CMK (cell line): ENCODE data around the gene NGEF.

Experiments used
- DNase-seq: peaks from one replicate; pipeline ENCODE4 v3.0.0-alpha.2; 2010; ENCODE audit warnings: low read depth

NGEF gene

DNA sequence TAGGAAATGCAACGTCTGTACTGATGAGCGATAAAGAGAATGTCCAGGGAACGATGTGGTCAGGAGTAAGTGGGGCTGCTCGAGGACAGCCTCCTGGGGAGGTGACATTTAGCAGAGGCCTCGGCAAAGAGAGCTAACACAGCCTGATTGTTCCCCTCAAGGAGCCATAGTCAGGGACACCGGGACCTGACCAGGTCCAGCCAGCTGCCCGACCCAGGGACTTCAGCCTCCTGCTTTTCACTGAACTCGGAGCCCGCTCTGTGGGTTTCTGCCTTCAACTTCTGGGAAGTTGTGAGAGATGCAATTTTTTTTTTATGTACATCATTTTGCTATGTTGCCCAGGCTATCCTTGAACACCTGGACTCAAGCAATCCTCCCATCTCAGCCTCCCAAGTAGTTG is 29.5 kb upstream of the NGEF start:
- no peak for DNase-seq

DNA sequence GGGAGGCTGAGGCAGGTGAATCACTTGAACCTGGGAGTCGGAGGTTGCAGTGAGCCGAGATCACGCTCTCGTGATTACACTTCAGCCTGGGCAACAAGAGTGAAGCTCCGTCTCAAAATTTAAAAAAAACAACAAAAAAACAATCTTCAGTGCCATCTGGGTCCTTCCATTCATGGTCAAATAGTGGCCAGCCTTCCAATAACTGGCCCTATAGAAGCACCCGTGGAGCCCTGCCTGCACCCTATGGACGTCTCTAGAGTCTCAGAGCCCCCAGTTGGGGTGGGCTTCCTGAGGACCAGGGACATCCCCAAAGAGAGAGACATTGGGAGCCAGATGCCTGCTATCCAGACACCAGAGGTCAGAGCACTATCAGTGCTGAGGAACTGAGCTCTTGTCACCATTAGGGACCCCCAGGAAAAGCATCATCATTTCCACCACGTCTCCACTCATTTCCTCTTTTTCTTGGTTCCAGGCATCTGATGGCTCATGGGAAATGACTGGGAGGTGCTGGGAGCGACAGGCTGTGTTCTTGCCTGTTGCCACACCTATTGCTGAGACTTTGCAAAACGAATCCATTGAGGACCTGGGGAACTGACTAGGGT is 28.8 kb upstream of the NGEF start:
- DNase-seq: no peak

DNA sequence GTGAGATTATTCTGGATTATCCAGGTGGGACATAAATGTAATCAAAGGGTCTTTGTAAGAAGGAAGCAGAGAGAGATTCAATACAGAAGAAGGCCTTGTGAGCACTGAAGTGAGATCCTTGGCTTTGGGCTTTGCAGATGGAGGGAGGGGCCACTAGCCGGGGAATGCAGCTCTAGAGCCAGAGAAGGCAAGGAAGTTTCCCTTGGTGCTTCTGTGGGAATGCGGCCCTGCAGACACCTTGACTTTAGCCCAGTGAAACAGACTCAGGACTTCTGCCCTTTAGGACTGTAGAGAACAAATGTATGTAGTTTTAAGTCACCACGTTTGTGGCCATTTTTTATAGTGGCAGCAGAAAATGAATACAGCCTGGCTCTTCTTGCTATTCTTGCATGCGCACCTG is 27.5 kb upstream of the NGEF start:
- DNase-seq: no peak

GRCh38 chr2:233039846-233040530 is 26.9 kb upstream of the NGEF start:
- DNase-seq: no peak

DNA sequence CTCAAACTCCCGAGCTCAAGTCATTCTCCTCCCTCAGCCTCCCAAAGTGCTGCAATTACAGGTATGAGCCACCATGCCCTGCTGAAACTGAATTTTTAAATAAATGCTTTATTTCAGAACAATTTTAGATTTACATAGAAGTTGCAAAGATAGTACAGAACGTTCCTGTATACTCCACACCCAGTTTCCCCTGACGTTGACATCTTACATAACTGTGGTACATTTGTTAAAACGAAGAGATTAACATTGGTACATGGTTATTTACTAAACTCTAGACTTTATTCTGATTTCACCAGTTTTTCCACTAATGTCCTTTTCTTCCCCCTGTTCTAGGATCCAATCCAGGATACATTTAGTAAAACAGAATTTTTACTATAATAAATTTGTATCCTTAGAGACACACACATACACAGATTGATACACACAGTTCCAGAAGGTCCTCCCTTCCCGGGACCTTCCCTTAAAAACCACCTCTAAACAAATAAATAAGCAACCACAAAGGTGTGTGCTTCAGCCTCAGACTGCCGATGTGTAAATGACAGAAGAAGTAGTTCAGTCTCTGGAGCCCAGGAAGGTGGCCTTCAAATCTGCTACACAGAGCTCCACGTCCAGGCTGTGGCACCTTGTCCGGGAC is 26.3 kb upstream of the NGEF start:
- no peak for DNase-seq

DNA sequence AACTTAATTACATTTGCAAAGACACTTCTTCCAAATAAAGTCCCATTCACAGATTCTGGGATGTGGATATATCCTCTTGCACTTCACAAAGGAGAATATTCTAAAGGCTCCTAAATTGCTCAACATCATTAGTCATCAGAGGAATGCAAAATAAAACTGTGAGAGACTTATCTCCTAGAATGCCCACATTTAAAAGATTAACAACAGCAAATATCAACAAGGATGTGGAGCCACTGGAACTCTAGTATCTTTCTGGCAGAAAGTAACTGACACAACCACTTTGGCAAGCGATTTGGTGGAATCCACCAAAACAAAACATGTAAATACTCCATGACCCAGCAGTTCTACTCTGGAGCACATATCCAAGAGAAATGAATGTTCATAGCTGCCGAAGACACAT is 24.0 kb upstream of the NGEF start:
- DNase-seq: no peak

DNA sequence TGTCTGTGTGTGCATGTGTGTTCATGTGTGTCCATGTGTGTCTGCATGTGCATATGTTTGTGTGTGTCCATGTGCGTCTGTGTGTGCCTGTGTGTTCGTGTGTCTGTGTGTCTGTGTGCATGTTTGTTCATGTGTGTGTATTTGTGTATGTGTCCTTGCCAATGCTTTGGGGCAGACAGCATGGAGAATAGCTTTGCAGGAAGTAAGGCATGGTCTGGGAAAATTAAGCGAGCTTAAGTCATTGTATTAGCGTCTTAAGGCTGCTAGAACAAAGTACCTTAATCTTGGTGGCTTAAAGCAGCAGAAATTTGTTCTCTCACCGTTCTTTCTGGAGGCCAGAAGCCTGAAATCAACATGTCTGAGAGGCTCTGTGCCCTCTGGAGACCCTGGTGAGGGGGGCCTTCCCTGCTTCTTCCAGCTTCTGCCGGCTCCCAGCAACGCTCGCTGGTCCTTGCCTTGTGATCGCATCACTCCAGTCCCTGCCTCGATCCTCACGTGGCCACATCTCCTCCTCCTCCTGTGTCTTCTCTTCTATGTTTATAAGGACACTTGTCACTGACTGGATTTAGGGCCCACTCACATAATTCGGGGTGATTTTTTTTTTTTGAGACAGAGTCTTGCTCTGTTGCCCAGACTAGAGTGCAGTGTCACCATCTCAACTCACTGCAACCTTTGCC is 23.2 kb upstream of the NGEF start:
- no peak for DNase-seq

- no peak for DNase-seq
These were observed 22.5 kb upstream of the NGEF start for GRCh38 chr2:233035426-233036161.

GRCh38 chr2:233034091-233034882 is 21.2 kb upstream of the NGEF start:
- DNase-seq: no peak

DNA sequence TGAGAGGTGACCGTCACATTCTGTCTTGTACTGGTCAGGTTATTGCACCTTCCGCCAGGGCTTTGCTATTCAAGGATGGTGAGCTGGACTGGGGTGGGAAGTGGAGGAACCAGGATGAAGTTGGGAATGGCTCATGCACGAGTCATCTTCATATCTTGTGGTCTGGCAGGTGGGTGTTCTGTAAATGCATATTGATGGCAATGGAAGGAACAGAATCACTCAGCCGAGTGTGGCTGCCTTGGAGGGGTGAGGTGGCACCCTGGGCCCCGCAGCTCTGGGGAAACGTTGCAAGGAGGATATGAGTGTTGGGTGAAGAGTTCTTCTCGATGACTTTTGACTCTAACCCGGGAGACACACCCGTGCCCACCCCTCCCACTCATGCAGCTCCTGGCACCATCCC is 20.6 kb upstream of the NGEF start:
- DNase-seq: no peak

DNA sequence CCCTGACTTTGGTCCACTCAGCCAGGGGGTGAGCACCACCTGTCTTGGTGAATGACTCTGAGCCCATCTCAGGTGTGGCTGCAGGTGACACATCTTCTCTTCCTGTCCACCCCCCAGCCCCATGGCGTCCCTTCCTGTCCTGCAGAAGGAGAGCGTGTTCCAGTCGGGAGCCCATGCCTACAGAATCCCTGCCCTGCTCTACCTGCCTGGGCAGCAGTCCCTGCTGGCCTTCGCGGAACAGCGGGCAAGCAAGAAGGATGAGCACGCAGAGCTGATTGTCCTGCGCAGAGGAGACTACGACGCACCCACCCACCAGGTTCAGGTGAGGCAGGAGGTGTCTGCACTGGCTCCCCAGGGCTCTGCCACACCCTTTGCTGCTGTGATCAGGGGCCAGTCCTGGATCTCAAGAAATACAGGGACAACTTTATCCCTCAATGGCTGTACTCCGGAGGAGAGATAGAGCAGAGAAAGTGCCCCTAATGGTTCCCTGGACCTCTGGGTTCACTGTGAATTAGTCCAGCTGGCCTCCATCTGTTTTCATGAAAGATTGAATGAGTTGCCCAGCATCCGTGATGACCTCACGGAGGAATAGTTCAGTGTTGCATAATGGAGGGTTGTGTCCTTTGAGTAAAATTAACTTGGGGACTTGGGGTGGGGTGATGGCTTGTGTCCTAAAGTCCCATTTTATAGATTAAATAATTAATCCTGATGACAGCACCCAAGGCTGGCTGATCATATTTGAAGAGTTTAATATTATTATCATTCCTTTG is 19.7 kb upstream of the NGEF start, which contains the start of gene NEU2:
TSS of gene NEU2 (plus strand) at position 122 of the 770 bp plus-strand sequence. CDS start at position 122, 0 bp downstream.
- no peak for DNase-seq

- no peak for DNase-seq
These were observed 18.8 kb upstream of the NGEF start for GRCh38 chr2:233031556-233032500.

DNA sequence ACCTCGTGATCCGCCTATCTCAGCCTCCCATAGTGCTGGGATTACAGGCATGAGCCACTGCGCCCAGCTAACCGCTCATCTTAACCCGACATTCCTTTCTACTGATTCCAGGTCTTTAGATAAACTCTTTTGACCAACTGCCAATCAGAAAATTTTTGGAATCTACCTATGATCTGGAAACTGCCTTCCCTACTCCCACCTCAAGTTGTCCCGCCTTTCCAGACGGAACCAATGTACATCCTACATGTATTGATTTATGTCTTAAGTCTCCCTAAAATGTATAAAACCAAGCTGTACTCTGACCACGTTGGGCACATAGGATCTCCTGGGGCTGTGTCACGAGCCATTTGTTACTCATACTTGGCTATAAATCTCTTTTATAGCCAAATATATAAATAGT is 16.3 kb upstream of the NGEF start:
- no peak for DNase-seq

DNA sequence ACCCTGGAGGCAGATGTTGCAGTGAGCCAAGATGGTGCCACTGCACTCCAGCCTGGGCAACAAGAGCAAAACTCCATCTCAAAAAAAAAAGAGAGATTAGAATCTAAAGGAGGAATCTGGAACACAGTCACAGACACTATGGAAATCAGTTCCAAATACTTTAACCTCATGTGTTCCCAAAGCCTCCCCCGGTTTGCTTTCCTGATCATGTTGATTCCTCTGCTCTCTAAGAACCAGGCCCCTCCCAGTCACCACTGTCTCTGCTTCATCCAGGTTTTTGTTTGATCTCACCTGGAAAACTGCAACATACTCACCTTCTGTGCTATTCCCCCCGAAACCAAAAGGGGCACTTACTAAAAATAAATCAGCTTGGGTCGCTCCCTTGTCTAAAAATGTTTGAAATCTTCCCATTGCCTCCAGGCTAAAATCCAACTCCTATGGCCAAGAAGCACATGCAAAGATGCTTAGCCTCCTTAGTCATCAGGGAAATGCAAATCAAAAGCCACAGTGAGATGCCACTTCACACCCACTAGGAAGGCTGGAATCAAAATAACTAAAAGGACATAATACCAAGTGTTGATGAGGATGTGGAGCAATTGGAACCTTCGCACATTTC is 13.2 kb upstream of the NGEF start:
- no peak for DNase-seq

DNA sequence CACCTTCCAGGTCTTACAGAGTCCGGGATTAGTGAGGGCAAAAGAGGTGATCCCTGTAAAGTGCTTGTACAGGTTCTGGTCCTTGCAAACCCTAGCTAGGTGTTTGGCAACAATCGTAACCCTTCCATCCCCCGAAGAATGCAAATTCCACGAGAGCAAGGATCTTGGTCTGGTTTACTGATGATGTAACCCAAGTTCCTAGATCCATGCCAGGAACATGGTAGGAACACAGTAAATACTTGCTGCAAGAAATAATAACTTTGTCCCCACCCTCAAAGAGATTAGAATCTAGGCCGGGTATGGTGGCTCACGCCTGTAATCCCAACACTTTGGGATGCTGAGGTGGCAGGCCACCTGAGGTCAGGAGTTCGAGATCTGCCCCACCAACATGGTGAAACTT is 12.7 kb upstream of the NGEF start:
- DNase-seq: no peak

GRCh38 chr2:233023761-233024410 is 10.8 kb upstream of the NGEF start:
- DNase-seq: no peak

DNA sequence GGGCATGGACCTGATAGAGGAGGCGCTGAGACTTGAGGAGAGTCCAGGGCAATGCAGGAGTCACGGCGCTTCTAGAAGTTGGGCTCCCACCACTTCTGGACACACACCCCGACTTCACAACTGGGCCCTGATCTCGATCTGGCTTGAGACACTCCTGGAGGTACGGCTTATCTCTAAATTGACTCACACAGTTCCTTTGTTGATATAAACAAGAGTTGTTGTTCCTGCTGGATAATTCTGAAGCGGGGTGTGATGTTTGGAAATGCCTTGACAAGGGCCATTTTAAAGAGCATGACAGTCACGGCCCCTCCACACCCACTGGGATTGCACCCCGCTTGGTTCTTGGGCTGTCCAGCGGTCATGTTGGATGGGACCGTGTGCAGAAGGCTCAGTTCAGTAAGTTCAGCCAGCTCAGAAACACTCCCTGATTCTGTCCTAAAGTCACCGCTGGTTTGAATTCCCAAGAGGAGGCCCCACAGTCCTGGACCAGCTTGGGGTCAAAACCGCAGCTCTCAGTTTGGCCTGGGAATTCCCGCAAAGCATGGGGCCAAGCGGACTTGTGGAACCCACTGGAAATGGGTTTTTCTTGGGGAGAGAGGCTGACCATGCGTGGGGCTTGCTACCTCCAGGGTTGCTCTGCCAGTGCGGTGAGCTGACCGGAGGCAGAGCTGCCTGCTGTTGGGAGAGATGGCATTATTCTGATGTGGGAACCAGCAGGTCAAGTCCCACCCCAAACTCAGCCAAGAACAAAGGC is 10.1 kb upstream of the NGEF start:
- DNase-seq: no peak

DNA sequence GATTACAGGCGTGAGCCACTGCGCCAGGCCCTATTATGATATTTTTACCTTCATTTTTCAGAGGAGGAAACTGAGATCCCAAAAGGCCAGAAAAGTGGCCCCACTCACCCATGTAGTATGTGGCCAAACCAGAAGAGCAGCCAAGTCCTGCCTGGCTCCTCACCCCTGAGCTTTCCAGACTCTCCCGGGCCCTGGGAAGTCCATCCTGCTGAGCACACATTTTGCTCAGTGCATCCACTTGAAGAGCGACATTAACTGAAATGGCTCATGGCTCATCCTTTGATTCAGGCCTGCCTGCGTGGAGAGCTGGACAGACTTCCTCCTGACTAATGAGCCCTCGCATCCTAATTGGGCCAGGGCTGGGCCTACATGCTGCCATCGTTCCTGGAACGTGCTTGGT is 9.5 kb upstream of the NGEF start:
- no peak for DNase-seq
